MV-4-11 (cell line): ENCODE data around the gene SUFU.

Source experiments
- DNase-seq: peaks from one replicate; lab custom pipeline; 2025; lab: John Stamatoyannopoulos, UW

The SUFU gene

DNA sequence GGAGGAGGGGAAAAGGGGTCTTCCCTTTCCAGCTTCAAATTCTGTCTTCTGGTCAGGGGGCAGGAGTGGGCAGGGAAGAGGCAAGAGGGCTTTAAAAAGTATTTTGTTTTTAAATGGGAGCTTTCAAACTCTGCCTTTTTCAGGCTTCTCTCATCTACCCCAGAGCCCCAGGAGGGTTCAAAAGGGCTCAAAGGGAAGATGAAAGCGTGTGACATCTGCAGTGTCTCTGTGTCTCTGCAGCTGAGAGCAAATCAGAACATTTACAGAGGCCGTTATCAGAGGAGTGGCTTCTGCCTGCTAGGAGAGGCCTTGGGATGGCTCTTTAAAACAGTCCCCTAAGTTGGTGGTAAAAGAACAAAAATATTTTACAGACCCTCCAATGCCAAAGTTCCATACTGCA, 170.8 kb downstream of the SUFU start:
- no peak for DNase-seq

DNA sequence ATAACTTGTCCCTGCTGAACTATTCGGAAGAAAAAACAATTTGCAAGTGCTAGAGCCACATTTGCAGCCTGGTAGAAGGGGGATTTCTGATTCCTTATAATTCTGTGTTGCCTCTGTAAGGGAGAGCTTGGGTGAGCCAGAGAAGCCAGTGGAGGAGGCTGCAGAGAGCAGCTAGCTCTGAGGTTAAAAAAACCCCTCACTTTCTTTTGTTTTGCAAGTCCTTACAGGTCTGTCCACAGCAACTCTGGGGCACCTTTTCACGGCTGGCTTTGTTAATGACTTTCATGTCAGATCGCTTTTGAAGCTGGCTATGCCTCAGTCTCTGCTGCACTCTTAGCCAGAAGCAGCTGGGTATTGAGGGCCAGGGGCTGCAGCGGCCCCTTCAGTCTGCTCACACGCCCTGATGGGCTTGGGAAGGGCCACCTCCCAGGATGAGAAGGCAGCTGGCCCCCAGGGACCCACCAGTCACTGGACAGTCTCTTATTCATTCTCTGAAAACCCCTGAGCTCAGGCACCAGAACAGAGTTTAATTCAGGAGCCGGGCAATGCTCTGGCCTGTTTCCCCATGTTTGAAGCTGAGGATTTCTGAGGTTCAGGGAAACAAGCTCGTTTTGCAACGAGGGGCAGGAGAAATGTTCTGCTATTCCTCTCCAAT, 171.4 kb downstream of the SUFU start:
- DNase-seq: no peak

DNA sequence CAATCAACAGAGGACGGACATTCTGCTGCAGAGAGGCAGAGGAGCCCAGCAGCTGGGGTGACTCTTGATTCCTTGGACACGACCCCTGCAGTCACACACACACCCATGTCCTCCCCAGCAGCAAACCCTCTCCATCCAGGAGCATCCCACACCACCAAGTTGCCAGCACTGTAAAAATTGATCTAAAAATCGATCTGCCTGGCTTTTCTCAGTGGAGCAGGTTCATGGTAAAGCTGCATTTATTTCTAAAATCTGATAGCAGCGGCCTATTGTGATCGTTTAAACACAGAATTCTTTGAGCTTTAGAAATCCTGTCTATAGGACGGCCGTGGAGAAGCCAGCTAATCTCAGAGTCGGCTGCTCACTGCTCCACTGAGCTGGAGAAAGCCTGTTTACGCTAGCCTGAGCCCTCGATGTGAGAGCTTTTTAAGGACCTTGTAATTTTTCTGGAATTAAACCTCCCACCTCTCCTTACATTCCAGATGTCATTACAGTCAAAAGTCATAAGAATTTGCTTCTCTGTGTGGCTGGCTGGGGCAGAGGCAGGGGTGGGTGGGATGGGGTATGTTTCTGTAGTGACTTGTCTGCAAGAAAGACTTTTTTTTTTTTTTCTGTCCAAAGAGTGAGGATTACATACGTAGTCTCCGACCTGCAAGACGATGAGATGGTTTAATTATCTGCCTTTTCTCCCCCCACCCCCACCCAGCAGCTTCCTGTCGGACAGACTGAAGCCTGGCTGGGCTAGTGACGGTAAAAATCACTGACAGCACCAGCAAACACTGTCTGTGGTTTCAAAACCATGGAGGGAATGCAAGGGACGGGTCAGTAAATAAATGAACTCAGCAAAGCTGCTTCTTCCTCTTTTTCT, 172.1 kb downstream of the SUFU start:
- peak; percentile 86 for DNase-seq

DNA sequence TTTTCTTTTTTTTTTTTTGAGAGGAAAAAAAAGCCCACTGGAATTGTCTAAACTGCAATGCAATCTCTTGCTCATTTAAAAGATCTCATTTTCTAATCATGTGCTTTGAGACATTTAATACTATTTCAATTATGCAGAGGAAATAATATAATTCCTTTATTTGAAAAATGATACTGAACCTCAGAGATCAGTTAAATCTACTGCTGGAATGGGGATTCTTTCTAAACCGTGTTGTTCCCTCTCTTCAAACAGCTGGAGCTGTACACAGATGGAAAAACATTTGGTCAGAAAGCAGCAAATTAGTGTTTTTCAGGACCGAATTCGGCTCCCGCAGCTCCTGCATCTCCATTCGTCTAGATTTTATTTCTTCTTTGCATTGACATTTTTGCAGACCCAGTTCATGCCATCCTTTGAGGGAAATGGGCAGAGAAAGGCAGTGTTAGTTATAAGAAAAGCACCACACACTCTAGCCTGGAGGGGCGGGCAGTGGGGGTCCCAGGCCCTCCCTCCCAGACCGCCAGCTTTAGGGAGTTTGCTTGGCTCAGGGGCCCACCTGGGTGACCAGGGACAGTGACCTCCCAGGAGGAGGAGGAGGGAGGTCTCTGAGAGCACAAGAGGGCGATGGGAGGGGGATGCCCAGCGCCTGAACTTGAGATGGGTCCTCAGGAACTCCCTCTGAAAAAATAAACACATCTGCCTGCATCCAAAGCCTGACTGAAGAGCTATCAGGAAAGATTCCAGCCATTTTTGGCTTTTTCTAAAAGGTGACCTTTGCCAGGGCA, 173.0 kb downstream of the SUFU start:
- no peak for DNase-seq

DNA sequence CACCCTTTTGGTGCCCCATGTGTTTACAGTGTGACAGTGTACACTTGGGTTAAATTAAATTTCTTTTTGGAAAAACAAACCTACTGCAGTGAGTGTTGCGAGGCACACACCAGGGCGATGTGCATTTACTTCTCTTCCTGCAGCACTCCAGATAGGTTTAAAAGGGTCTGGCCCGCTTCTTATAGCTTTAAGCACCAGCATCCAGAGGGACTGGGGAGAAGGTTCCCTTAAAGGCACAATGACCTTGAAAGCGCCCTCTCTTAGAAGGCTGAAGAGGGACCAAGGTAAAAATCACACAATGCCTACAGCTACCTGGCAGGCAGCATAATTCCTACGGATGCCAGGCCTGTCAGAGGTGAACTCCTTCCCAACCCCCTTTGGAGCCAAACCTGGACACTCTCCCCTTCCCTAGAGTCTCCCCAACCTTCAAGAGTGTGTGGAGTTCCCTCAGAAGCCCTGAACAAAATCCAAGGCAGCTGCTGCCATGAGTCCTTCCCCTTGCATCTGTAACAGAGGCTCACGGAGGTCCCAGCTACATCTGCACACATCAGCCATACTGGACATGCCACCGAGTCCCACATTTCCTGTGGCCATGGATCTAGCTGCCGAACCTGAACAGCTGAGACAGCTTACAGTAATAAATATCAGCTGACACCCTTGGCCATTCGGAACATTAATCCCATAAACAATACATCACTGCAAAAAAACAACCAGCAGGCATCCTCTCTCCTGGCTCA, 173.7 kb downstream of the SUFU start:
- DNase-seq: no peak

DNA sequence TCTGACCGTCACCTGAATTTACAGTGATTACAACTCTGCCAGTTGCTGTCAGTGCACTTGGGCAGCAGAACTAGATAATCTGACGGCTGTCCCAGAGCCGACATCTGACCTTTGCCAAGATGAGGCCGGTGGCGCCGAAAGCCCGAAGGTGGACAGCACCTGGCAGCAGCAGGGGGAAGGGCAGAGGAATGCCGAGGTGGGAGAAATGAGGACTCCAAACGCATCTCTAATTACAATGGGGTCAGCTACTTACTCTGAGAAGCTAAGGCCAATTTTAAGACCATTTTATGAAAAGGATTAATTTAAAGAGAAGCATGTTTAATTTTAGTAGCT, 174.3 kb downstream of the SUFU start:
- no peak for DNase-seq

DNA sequence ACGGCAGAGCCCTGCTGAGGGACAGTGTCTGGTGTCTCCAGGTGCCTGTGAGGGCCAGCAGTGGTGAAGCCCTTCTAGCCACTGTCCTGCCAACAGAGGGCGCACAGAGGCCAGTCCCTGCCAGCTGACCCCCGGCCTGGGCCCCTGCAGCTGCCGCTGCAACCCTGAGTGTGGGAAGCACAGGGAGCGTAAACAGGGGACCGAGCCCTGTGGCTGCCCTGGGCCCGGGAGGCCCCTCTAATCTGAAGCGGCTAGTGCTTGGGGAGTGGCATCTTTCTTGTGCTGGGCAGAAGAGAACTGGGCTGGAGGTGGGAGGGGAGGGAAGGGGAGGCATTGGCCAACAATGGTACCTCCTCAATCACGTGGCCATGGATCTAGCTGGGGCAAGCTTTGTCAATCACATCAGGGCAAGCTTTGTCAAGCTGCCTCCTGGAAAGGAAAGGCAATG, 175.1 kb downstream of the SUFU start:
- DNase-seq: peak; percentile 49

DNA sequence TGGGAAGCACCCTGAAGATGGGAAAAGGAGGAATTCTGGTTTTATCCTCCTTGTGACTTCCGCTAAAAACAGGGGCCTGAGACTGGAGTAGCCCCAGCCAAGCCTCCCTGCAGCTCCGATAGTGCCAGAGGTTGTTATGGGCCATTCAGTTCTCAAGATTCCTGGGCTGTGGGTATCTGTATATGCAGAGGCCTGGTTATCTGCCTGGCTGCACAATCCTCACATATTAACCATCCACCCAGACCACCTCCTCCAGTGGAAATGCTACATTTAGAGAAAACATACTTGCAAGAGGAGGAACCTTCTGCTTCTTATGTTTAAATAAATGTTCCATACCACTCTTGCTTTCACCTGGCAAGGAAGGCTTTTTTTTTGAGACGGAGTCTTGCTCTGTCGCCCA, 175.8 kb downstream of the SUFU start:
- DNase-seq: no peak

DNA sequence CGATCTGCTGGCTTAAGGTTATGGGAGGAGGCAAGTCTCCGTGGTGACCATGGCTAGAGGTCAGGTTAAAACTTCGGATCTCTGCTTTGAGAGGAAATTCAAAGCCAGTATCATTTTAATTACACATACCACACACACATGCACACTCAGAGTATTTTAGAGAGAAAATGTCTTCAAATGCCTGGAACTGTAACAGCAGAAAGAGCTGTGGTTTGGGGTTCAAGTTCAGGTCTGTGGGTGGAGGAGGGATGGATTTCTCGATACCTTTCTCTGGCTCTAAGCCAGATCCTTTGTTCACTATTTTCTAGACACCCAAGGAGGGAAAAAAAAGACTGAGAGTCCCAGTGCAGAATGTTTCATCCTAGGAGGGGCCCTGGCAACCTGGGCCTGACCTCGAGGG, 177.9 kb downstream of the SUFU start:
- no peak for DNase-seq

DNA sequence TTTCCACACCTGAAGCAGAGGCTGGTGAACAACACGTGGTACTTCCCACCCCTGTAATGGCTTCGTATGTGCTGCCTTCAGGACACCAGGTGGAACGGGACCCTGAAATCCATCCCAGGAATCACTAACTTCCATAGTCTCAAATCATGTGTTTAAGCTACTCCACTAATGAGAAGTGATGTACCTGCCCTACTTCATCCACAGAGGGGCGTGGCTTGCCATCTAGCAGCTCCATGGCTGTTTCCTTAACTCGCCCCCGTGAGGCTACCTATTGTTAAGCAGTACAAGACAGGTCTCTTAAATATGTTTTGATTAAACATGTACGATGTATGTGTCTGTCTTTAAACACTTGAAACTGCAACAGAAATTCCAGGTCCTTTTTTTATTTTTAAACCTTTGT, 178.6 kb downstream of the SUFU start:
- DNase-seq: no peak

DNA sequence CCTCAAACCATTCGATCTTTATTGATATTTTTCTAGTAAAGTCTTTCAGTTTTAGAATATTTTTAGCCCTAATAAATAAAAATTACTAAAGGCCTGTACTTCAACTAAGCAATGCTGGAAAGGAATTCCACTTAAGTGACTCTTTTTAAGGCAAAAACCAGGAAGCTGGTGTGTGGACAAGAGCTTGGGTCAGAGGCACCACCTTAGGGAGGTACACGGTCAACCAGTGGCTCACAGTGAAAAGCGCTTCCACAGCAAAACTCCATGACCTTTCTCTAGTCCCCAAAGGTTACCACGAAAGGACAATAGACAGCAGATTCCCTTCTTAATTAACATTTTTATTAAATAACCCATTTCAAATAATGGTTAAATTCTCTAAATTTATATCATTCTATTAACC, 179.2 kb downstream of the SUFU start:
- no peak for DNase-seq
